HG03159 (cell line): Measurements from ENCODE around the gene UBE2I.
"Not testable (repeated sequence)": the region's sequence is repeated elsewhere in the genome, so short reads cannot be mapped to it uniquely, and the experiment has no call there.

Experiments used
- ATAC-seq: cut with Tn5 transposase; IDR thresholded peaks from one replicate; pipeline ENCODE4 v1.9.1; 2021; ENCODE audit warnings: mild to moderate bottlenecking, moderate library complexity; ENCODE audit not compliant: unreplicated experiment

The UBE2I gene

GRCh38 chr16:1327619-1327947 lies 18.1 kb downstream of the UBE2I start:
- no peak for ATAC-seq

- not testable (repeated sequence) for ATAC-seq
Observed at GRCh38 chr16:1328136-1328535, 18.7 kb downstream of the UBE2I start.

GRCh38 chr16:1328961-1329360 lies 19.5 kb downstream of the UBE2I start:
- not testable (repeated sequence) for ATAC-seq

- no peak for ATAC-seq
Observed at GRCh38 chr16:1330260-1330914, 21.0 kb downstream of the UBE2I start.

GRCh38 chr16:1330931-1331711 lies 21.7 kb downstream of the UBE2I start:
- ATAC-seq = no peak

GRCh38 chr16:1331712-1332617 lies 22.5 kb downstream of the UBE2I start:
- no peak for ATAC-seq

- no peak for ATAC-seq
Observed at GRCh38 chr16:1332618-1333148, 23.2 kb downstream of the UBE2I start.

GRCh38 chr16:1333149-1333812 lies 23.8 kb downstream of the UBE2I start, which contains the start of gene BAIAP3:
Gene BAIAP3 (plus strand): TSS chr16:1333645. CDS start chr16:1338550, 4,905 bp downstream.
- no peak for ATAC-seq

- no peak for ATAC-seq
Observed at GRCh38 chr16:1333854-1334700, 24.6 kb downstream of the UBE2I start.

- no peak for ATAC-seq
Observed at GRCh38 chr16:1334739-1335138, 25.3 kb downstream of the UBE2I start.

GRCh38 chr16:1335211-1335971 lies 26.0 kb downstream of the UBE2I start:
- ATAC-seq = no peak

- ATAC-seq = no peak
Observed at GRCh38 chr16:1335996-1336395, 26.6 kb downstream of the UBE2I start.

- ATAC-seq = no peak
Observed at GRCh38 chr16:1336619-1337018, 27.2 kb downstream of the UBE2I start.

- no peak for ATAC-seq
Observed at GRCh38 chr16:1337486-1337885, 28.1 kb downstream of the UBE2I start.

GRCh38 chr16:1338119-1338730 lies 28.8 kb downstream of the UBE2I start:
- ATAC-seq = no peak

GRCh38 chr16:1338855-1339675 lies 29.6 kb downstream of the UBE2I start:
- ATAC-seq = no peak

GRCh38 chr16:1340730-1341494 lies 31.5 kb downstream of the UBE2I start:
- ATAC-seq = no peak
